ENCODE results near the gene BBC3. TPM values are rescaled to one million over a fixed set of nuclear protein-coding genes. Genes with fewer than 3 reads are reported as not detected.

BBC3 gene
- total RNA-seq, 6 experiments from 2014 or later, result 1.8 to 8.0 (median 3.1) TPM

DNA sequence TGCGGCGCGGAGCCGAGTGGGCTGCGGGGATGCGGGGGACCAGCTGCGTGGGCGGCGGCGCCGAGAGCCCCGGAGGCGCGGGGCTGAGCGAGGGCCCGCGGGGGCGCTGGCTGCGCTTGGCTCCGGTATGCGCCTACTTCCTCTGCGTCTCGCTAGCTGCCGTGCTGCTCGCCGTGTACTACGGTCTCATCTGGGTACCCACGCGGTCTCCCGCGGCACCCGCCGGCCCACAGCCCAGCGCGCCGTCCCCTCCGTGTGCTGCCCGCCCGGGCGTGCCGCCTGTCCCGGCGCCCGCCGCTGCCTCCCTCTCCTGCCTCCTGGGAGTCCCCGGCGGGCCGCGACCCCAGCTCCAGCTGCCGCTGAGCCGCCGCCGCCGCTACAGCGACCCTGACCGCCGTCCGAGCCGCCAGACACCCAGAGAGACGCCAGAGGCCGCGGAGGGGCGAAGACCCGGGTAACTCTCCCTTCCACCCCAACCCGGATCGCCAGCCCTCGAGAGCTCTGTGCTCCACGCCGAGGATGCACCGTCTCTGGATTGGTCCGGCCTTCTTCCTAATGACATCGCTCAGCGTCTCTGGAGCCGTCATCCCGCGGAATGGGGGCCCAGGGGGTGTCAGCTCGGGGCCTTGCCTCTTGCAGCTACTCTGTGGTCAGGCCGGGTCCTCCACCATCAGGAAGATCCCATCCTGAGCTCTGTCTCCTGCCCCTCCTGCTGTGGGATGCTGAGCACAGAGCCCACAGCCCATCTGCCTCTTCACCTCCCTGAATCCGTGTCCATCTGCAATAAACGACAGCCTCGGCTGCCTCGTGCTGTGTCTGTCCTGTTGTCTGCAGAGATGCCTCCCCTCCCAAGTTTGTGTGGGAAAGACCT, 44.1 kb upstream of the BBC3 start:
- H3K27ac ChIP-seq, result peak overlapping the region in 2 of 3 donors; percentile 29 to 51
- peaks cover 0 to 9% (median 4%) of the 10 kb centered on the region in 4 donors for H3K36me3 ChIP-seq
- DNase-seq (peak in 1 of 3 donors; percentile 69), ATAC-seq (no peak)
- H3K27me3 ChIP-seq, result no peaks in the 10 kb centered on the region
- H3K4me3 ChIP-seq, result peak overlapping the region; percentile 44 to 61 (median 45)
- H3K4me1 ChIP-seq, result peaks cover 0 to 16% (median 2%) of the 10 kb centered on the region in 4 donors
- intact Hi-C loops (cut with DNase I), result no loop called here
- TF ChIP-seq, protein P1, sequence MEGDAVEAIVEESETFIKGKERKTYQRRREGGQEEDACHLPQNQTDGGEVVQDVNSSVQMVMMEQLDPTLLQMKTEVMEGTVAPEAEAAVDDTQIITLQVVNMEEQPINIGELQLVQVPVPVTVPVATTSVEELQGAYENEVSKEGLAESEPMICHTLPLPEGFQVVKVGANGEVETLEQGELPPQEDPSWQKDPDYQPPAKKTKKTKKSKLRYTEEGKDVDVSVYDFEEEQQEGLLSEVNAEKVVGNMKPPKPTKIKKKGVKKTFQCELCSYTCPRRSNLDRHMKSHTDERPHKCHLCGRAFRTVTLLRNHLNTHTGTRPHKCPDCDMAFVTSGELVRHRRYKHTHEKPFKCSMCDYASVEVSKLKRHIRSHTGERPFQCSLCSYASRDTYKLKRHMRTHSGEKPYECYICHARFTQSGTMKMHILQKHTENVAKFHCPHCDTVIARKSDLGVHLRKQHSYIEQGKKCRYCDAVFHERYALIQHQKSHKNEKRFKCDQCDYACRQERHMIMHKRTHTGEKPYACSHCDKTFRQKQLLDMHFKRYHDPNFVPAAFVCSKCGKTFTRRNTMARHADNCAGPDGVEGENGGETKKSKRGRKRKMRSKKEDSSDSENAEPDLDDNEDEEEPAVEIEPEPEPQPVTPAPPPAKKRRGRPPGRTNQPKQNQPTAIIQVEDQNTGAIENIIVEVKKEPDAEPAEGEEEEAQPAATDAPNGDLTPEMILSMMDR (IDR thresholded peaks at IDR 0.05), result no peak
- no peak for TF ChIP-seq POLR2A (IDR thresholded peaks at IDR 0.05)
- WGBS (ENCODE audit: insufficient coverage, low coverage, low lambda C conversion rate, missing lambda C conversion rate), result 24% methylated on average over 5 of the region's 82 CpGs
- no peaks in the 10 kb centered on the region for H3K9me3 ChIP-seq

DNA sequence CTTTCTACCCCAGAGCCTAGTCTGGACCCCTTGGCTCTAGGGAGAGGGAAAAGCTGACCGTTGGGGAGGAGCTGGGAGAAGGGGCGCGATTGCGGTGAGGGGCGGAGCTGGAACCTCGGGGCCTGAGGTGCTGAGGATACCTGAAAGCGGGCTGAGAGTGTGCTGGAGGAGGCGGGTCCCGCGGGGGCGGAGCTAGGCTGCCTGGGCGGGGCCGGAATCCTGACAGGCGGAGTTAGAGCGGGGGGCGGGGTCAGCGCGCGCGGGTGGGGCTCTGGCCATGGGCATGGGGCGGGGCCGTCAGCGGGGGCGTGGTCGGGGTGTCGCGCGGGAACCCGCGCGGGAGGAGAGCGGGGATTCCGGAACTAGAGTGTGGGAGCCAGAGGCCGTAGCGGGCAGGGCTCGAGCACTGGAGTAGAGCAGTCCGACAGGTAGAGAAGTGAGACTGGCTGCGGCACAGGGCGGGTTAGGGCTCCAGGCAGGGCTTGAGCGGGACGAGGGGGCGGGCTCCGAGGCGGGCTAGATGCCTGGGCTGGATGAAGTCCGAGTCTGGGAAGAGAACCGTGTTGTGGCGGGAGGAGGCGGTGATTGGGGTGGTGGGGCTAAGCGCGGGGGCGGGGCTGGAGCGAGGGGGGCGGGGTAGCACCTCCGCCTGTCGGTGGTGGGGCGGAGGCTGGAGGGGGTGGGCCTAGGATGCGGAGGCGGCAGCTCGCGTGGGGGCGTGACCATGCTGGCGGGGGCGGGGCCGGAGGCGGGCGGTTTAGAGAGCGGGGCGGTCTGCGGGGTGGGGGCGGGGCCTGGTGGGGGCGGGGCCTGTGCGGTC, 43.3 kb upstream of the BBC3 start, which contains the start of gene INAFM1:
Gene INAFM1 (plus strand): TSS at position 815 of the 820 bp plus-strand sequence. CDS start 35 bp downstream, outside the sequence.
- 0% methylated on average over 12 of the region's 72 CpGs for WGBS (ENCODE audit: insufficient coverage, low coverage, low lambda C conversion rate, missing lambda C conversion rate)
- peak; percentile 84 to 92 (median 88) for ATAC-seq
- no peaks in the 10 kb centered on the region for H3K9me3 ChIP-seq
- peaks cover 0 to 16% (median 2%) of the 10 kb centered on the region in 4 donors for H3K4me1 ChIP-seq
- intact Hi-C loops (cut with DNase I), result no loop called here
- DNase-seq, result peak; percentile 99 to 100 (median 99)
- peak within 1 kb of the TSS; percentile 66 to 87 (median 74) for H3K4me3 ChIP-seq
- H3K27ac ChIP-seq, result peak within 1 kb of the TSS; percentile 93 to 94 (median 93)
- peaks cover 0 to 16% (median 5%) of the 10 kb centered on the region in 4 donors for H3K36me3 ChIP-seq
- TF ChIP-seq POLR2A (IDR thresholded peaks at IDR 0.05), result no peak
- no peaks in the 10 kb centered on the region for H3K27me3 ChIP-seq

DNA sequence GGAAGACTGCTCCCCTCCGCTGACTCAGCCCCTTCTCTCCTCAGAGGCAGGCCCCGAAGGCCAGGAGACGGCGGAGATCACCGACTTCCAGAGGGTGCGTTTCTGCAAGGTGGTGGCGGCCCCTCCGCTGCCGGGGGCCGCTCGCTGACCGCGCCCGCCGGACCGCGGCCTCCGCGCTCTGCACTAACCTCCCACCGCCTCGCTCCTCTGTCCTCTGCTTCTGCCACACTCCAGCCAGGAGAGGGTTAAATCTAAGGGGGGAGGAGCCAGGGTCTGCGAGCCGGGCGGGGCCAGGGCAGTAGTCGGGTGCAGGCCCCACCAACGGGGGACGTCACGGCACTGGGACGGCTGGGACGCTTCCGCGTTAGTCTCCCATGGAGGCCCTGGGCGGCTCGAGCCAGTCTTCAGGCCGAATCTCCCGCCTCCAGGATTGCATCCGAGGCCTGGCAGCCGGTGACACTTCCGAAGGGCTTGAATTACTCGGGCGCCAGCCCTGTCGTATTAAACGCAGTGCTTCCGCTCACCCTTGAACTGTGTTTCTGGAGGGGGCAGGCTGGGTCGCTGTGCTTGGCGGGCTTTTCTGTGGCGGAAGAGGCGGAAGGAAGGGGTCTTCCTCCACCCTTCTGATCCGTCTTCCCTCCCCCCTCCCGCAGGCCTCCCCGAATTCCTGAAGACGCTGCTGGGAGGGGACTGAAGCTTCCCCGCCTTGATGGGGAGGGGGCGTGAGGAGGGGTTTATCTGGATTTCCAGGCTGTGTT, 42.5 kb upstream of the BBC3 start:
- ATAC-seq (peak; percentile 70 to 80 (median 78)), DNase-seq (peak; percentile 91 to 94 (median 94))
- Histone ChIP-seq H3K4me3 (peak overlapping the region; percentile 66 to 87 (median 74)), H3K27me3 (no peaks in the 10 kb centered on the region), H3K4me1 (peaks cover 0 to 16% (median 2%) of the 10 kb centered on the region in 4 donors), H3K27ac (peak overlapping the region; percentile 93 to 94 (median 93)), H3K9me3 (no peaks in the 10 kb centered on the region), H3K36me3 (peaks cover 0 to 18% (median 5%) of the 10 kb centered on the region in 4 donors)
- WGBS (ENCODE audit: insufficient coverage, low coverage, low lambda C conversion rate, missing lambda C conversion rate), result no CpG with 5 or more reads among the region's 54 CpGs
- intact Hi-C loops (cut with DNase I), result no loop called here
- TF ChIP-seq POLR2A (IDR thresholded peaks at IDR 0.05), result peak; percentile 80
- TF ChIP-seq, protein P1 (IDR thresholded peaks at IDR 0.05), result no peak

DNA sequence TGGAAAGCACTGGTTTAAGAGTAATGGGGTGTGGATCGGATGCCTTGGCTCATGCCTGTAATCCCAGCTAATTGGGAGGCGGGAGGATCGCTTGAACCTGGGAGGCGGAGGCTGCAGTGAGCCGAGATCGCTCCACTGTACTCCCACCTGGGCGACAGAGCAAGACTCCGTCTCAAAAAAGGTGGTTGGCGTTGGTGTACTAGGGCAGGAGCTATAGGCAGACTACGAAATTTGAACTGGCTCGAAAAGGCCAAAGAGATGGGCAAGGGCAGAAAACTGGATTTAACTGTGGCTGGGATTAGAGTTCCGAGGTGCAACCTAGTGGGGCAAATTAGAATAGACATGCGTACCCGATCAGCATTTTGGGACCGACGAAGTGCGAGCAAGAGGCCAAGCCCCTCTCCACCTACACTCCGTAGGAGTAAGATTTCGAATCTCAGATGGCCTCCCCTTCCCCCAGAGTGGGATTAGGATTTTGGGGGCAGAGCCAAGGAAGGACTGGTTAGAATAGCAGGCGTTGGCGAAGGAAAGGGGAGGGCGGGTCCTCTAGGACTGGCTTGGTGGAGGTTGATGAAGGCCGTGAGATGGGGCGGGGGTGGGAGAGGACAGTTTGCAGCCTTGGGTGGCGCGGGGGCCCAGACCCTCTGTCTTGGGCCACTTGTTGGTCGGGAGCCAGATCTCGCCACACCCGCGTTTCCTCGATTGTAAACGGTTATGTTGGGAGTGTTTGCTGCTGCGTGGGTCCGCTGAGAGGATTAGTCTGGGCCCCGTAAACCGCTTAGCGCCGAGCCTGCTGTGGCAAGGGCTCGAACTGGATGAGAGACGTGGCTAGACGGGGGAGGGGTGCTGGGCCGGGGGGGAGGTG, 41.7 kb upstream of the BBC3 start:
- ATAC-seq (no peak), DNase-seq (peak in 2 of 3 donors; percentile 52 to 68)
- no peak for TF ChIP-seq POLR2A (IDR thresholded peaks at IDR 0.05)
- TF ChIP-seq, protein P1 (IDR thresholded peaks at IDR 0.05), result no peak
- Histone ChIP-seq H3K27me3 (no peaks in the 10 kb centered on the region), H3K4me1 (peaks cover 0 to 22% (median 2%) of the 10 kb centered on the region in 4 donors), H3K9me3 (no peaks in the 10 kb centered on the region), H3K4me3 (peak overlapping the region; percentile 66 to 87 (median 74)), H3K36me3 (peaks cover 0 to 18% (median 5%) of the 10 kb centered on the region in 4 donors), H3K27ac (peak overlapping the region; percentile 93 to 94 (median 93))
- 71% methylated on average over 11 of the region's 42 CpGs for WGBS (ENCODE audit: insufficient coverage, low coverage, low lambda C conversion rate, missing lambda C conversion rate)
- intact Hi-C loops (cut with DNase I), result no loop called here

Data from right lobe of liver (tissue), 6 donors.